DOHH2 (cell line): Measurements from ENCODE around the gene SMARCA1.

Source experiments
- H3F3A ChIP-seq: fragments of 200-600 bp; sonication (generic), shearing (Covaris generic); 2 replicates; pipeline ENCODE4 v1.6.0; 2016; ENCODE audit warnings: antibody characterized with exemption, mild to moderate bottlenecking; ENCODE audit not compliant: control insufficient read depth, insufficient read depth
- H3K27ac ChIP-seq: fragments of 200-600 bp; sonication (generic); 2 replicates; pipeline ENCODE4 v1.5.1; 2014; ENCODE audit warnings: low read depth, mild to moderate bottlenecking, low read length, moderate library complexity
- H3K27me3 ChIP-seq: fragments of 200-600 bp; sonication (generic); 2 replicates; pipeline ENCODE4 v1.6.1; 2014; ENCODE audit warnings: mild to moderate bottlenecking, low read length, mixed read lengths; ENCODE audit not compliant: control insufficient read depth
- H3K36me3 ChIP-seq: fragments of 200-600 bp; sonication (generic); 2 replicates; pipeline ENCODE4 v1.6.1; 2014; ENCODE audit warnings: mild to moderate bottlenecking, low read length, moderate library complexity, mixed read lengths; ENCODE audit not compliant: control insufficient read depth
- H3K4me1 ChIP-seq: fragments of 200-600 bp; sonication (generic); 2 replicates; pipeline ENCODE4 v1.6.1; 2014; ENCODE audit warnings: mild to moderate bottlenecking, low read length, mixed read lengths; ENCODE audit not compliant: control insufficient read depth
- H3K4me2 ChIP-seq: fragments of 200-600 bp; sonication (generic); 2 replicates; pipeline ENCODE4 v1.6.0; 2014; ENCODE audit warnings: mild to moderate bottlenecking, low read length, moderate library complexity
- H3K4me3 ChIP-seq: fragments of 200-600 bp; sonication (generic); 2 replicates; pipeline ENCODE4 v1.5.1; 2014; ENCODE audit warnings: mild to moderate bottlenecking, low read length, mixed read lengths
- H3K79me2 ChIP-seq: fragments of 200-600 bp; sonication (generic); 2 replicates; pipeline ENCODE4 v1.6.1; 2014; ENCODE audit warnings: mild to moderate bottlenecking, low read length, mixed read lengths; ENCODE audit not compliant: control insufficient read depth
- H3K9me2 ChIP-seq: fragments of 200-600 bp; sonication (generic); replicated peaks from 2 replicates; pipeline ENCODE4 v1.6.1; 2014; ENCODE audit warnings: mild to moderate bottlenecking, low read length, mixed read lengths; ENCODE audit not compliant: control insufficient read depth
- H3K9me3 ChIP-seq: fragments of 200-600 bp; sonication (generic); 2 replicates; pipeline ENCODE4 v1.6.1; 2014; ENCODE audit warnings: antibody characterized with exemption, low read length, mixed read lengths; ENCODE audit not compliant: control insufficient read depth, insufficient read depth
- H4K20me1 ChIP-seq: fragments of 200-600 bp; sonication (generic); 2 replicates; pipeline ENCODE4 v1.6.0; 2014; ENCODE audit warnings: low read depth, mild to moderate bottlenecking, antibody characterized with exemption, low read length, moderate library complexity; ENCODE audit not compliant: control insufficient read depth, insufficient read depth
- CTCF ChIP-seq: fragments of 200-600 bp; sonication (generic); IDR thresholded peaks from one replicate; pipeline ENCODE4 v1.5.1; 2014; ENCODE audit warnings: antibody characterized with exemption, mild to moderate bottlenecking, low read depth, low read length; ENCODE audit not compliant: poor library complexity, severe bottlenecking
- EZH2phosphoT487 ChIP-seq: fragments of 200-600 bp; sonication (generic); IDR thresholded peaks from 2 replicates; pipeline ENCODE4 v1.6.1; 2017; ENCODE audit warnings: borderline replicate concordance, mild to moderate bottlenecking, antibody characterized with exemption, low read length, moderate library complexity, mixed read lengths

Gene SMARCA1

GRCh38 chrX:129494887-129495286 lies 28.4 kb downstream of the SMARCA1 start:
- no peaks in the 10 kb centered on the region for H3F3A ChIP-seq
- no peak overlapping the region for H3K4me2 ChIP-seq
- no peaks in the 10 kb centered on the region for H3K36me3 ChIP-seq
- no peaks in the 10 kb centered on the region for H3K79me2 ChIP-seq
- TF ChIP-seq EZH2phosphoT487 (no peak), CTCF (no peak)
- no peaks in the 10 kb centered on the region for H3K9me2 ChIP-seq
- H3K9me3 ChIP-seq: no peaks in the 10 kb centered on the region
- H3K27ac ChIP-seq: no peak overlapping the region
- H3K4me3 ChIP-seq: no peak overlapping the region
- H3K4me1 ChIP-seq: no peaks in the 10 kb centered on the region
- no peaks in the 10 kb centered on the region for H4K20me1 ChIP-seq
- H3K27me3 ChIP-seq: no peaks in the 10 kb centered on the region

GRCh38 chrX:129493643-129494042 lies 29.6 kb downstream of the SMARCA1 start:
- Histone ChIP-seq H3K9me3 (no peaks in the 10 kb centered on the region), H3F3A (no peaks in the 10 kb centered on the region), H4K20me1 (no peaks in the 10 kb centered on the region), H3K4me2 (no peak overlapping the region), H3K4me3 (no peak overlapping the region), H3K9me2 (no peaks in the 10 kb centered on the region), H3K36me3 (no peaks in the 10 kb centered on the region), H3K27ac (no peak overlapping the region), H3K4me1 (no peaks in the 10 kb centered on the region), H3K79me2 (no peaks in the 10 kb centered on the region), H3K27me3 (no peaks in the 10 kb centered on the region)
- TF ChIP-seq EZH2phosphoT487: no peak
- TF ChIP-seq CTCF: no peak

GRCh38 chrX:129490330-129490729 lies 33.0 kb downstream of the SMARCA1 start:
- Histone ChIP-seq H3K79me2 (no peaks in the 10 kb centered on the region), H3K36me3 (no peaks in the 10 kb centered on the region), H4K20me1 (no peaks in the 10 kb centered on the region), H3K9me2 (no peaks in the 10 kb centered on the region), H3K9me3 (no peaks in the 10 kb centered on the region), H3K4me3 (no peak overlapping the region), H3K4me1 (no peaks in the 10 kb centered on the region), H3K27me3 (no peaks in the 10 kb centered on the region), H3F3A (no peaks in the 10 kb centered on the region), H3K4me2 (no peak overlapping the region), H3K27ac (no peak overlapping the region)
- TF ChIP-seq CTCF (no peak), EZH2phosphoT487 (no peak)

GRCh38 chrX:129488359-129488758 lies 34.9 kb downstream of the SMARCA1 start:
- Histone ChIP-seq H3K4me3 (no peak overlapping the region), H3K4me1 (no peaks in the 10 kb centered on the region), H3K9me2 (no peaks in the 10 kb centered on the region), H3K9me3 (no peaks in the 10 kb centered on the region), H3K79me2 (no peaks in the 10 kb centered on the region), H4K20me1 (no peaks in the 10 kb centered on the region), H3K27ac (no peak overlapping the region), H3F3A (no peaks in the 10 kb centered on the region), H3K4me2 (no peak overlapping the region), H3K36me3 (no peaks in the 10 kb centered on the region), H3K27me3 (no peaks in the 10 kb centered on the region)
- no peak for TF ChIP-seq CTCF
- no peak for TF ChIP-seq EZH2phosphoT487
